GM12891 (cell line): Measurements from ENCODE around the gene PARP12.

Experiments
- DNase-seq: peaks from one replicate; pipeline ENCODE4 v3.0.0; 2011; ENCODE audit warnings: low spot score; ENCODE audit not compliant: insufficient read length
- FAIRE-seq: peaks from 2 replicates; lab custom pipeline; 2011; peaks lifted over from hg19 to GRCh38; lab: Jason Lieb, UNC
- PAX5 ChIP-seq: IDR thresholded peaks from 2 replicates; pipeline ENCODE4 v1.6.1; 2011; ENCODE audit warnings: low read length, moderate library complexity, mild to moderate bottlenecking; ENCODE audit not compliant: insufficient read depth, severe bottlenecking
- POLR2A ChIP-seq: IDR thresholded peaks from 2 replicates; pipeline ENCODE4 v1.6.1; 2011; ENCODE audit warnings: low read depth, low read length, control low read depth
- POLR2AphosphoS5 ChIP-seq: IDR thresholded peaks from 2 replicates; pipeline ENCODE4 v1.6.1; 2011; ENCODE audit warnings: low read depth, low read length, control low read depth
- POU2F2 ChIP-seq: IDR thresholded peaks from 2 replicates; pipeline ENCODE4 v1.6.1; 2011; ENCODE audit warnings: low read depth, mild to moderate bottlenecking, control low read depth, low read length, moderate library complexity
- SPI1 ChIP-seq: IDR thresholded peaks from 2 replicates; pipeline ENCODE4 v1.6.1; 2011; ENCODE audit warnings: low read depth, low read length, control low read depth
- TAF1 ChIP-seq: IDR thresholded peaks from 2 replicates; pipeline ENCODE4 v1.6.1; 2011; ENCODE audit warnings: low read depth, low read length, control low read depth

PARP12 gene

DNA sequence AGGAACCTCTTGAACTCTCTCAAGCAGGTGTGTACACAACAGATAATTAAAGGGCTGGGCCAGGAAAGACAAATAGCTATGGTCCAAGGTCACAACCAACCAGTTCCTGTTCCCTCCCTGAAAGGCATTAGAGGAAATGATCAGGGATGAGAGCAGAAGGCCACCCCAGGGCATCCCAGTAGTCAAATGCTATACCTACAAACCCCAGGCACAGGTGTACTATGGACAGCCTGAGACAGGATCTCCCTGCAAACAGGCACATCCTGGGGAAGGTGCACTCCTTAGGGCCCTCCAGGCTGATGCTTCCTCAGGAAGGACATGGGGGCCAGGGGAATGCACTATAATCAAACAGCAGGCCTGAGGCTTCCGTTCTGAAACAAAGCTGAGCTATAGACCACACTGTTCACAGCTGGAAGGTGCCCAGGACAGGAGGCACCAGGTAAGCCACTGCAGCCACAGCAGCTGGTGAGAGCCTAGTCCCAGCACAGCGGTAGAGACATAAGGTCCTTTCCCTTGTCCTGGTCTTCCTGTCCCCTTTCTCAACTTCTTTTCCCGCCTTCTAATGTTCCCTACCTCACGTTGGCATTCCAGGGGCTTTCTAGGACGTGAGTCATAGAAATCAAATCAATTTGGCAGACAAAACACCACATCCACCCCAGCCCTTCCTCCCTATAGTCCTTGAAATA is 13.3 kb downstream of the PARP12 start:
- no peak for FAIRE-seq

DNA sequence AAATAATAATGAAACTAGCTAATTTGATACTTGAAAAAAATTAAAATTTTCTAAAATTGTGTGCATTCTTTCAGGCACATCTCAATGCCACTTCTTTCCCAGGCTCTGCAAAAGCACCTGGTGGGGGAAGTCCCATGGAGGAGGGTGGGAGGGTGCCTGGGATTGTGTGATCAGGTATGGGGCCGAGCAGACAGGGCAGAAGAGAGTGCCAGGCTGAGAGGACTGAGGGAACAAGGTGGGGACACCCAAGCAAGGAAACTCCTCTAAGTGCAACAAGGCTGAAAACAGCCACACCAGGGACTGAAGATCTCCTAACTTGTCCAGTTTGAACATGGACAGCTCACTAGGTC is 13.8 kb downstream of the PARP12 start:
- no peak for DNase-seq
- TF ChIP-seq PAX5 (no peak), POU2F2 (no peak), TAF1 (no peak), POLR2A (no peak), POLR2AphosphoS5 (no peak), SPI1 (no peak)
- FAIRE-seq = no peak

More for the DNA sequence above, 13.3 kb downstream of the PARP12 start:
- no peak for TF ChIP-seq TAF1
- no peak for TF ChIP-seq POLR2A
- no peak for TF ChIP-seq POLR2AphosphoS5
- no peak for TF ChIP-seq SPI1
- no peak for TF ChIP-seq PAX5
- no peak for TF ChIP-seq POU2F2
- DNase-seq = no peak

DNA sequence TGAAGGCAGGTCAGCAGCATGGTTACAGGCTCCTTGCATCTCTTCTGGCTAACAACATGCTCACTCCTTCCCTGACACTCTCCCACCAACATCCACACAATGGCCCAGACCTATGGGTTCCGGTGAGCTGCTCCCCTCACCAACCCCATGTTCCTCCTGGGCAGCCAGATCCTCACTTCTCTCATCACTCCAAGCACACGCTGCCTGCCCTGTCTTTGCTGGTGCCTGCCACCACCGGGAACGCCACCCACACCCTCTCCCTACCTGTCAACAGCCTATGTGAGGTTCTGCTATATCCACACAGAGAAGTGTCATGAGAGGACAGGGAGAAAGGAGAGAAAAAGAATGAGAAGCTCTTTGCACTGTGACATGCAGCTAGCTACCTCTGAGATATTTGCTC is 14.6 kb downstream of the PARP12 start:
- no peak for DNase-seq
- no peak for FAIRE-seq
- no peak for TF ChIP-seq POLR2A
- TF ChIP-seq POU2F2 = no peak
- TF ChIP-seq SPI1 = no peak
- TF ChIP-seq PAX5 = no peak
- TF ChIP-seq POLR2AphosphoS5 = no peak
- TF ChIP-seq TAF1 = no peak

DNA sequence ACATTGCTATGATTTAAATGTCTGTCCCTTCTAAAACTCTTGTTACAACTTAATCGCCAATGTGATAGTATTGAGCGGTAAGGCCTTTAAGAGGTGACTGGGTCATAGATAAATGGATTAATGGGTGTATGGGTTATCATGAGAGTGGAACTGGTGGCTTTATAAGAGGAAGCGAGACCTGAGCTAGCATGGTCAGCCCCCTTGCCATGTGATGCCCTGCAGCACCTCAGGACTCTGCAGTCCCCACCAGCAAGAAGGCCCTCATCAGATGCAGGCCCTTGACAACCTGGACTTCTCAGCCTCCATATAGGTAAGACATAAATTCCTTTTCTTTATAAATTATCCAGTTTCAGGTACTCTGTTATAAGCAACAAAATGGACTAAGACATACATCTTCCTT is 15.6 kb downstream of the PARP12 start:
- TF ChIP-seq TAF1 = no peak
- TF ChIP-seq POU2F2 = no peak
- TF ChIP-seq POLR2A = no peak
- no peak for TF ChIP-seq PAX5
- no peak for TF ChIP-seq SPI1
- TF ChIP-seq POLR2AphosphoS5 = no peak
- FAIRE-seq (no peak), DNase-seq (no peak)

DNA sequence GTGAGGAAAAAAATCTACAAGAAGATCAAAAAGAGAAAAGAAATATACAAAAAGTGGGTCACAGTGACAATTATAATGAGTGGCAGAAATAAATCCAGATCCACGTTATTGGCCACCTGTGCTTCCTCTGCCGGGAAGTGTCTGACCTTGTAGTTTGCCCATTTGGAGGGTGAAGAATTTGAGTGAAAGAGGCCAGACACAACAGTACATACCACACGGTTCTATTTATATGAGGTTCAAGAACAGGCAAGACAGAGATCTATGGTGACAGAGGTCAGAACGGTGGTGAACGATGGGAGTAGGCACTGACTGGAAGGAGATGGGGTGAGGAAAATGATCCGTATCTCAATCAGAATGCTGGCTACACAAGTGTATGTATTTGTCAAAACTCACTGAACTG is 17.1 kb downstream of the PARP12 start:
- no peak for FAIRE-seq
- no peak for TF ChIP-seq SPI1
- no peak for TF ChIP-seq POU2F2
- no peak for TF ChIP-seq PAX5
- TF ChIP-seq TAF1 = no peak
- no peak for TF ChIP-seq POLR2AphosphoS5
- TF ChIP-seq POLR2A = no peak
- DNase-seq = no peak

DNA sequence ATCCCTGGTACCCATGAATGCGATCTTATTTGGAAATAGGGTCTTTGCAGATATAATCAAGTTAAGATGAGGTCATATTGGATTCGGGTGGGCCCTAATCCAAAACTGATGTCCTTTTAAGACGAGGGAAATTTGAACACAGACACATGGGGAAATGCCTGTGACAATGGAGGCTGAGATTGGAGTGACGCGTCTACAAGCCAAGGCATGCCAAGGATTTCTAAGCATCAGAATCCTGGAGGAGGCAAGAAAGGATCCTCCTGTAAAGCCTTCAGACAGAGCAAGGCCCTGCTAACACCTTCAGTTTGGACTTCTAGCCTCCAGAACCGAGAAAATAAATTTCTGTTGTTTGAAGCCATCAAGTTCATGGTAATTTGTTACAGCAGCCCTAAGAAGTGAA is 18.5 kb downstream of the PARP12 start:
- TF ChIP-seq POLR2A = no peak
- TF ChIP-seq POU2F2 = no peak
- TF ChIP-seq SPI1 = no peak
- no peak for TF ChIP-seq PAX5
- TF ChIP-seq POLR2AphosphoS5 = no peak
- TF ChIP-seq TAF1 = no peak
- DNase-seq = no peak
- FAIRE-seq = no peak

DNA sequence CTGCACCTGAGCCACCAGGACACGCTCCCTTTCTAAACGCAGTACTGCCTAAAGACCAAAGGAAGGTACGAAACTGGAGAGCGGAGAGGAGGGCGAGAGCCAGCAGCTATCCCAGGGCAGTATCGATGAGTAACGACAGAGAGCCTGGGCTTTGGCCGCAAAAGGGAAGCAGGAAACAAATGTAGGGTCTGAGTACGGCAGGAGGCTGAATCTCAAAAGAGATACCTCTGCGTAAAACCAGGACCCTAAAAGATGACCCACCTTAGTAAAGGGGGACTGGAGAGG is 20.4 kb downstream of the PARP12 start:
- TF ChIP-seq POLR2AphosphoS5 = no peak
- TF ChIP-seq SPI1 = no peak
- no peak for TF ChIP-seq POLR2A
- no peak for TF ChIP-seq PAX5
- no peak for TF ChIP-seq POU2F2
- no peak for TF ChIP-seq TAF1
- DNase-seq (no peak), FAIRE-seq (no peak)

DNA sequence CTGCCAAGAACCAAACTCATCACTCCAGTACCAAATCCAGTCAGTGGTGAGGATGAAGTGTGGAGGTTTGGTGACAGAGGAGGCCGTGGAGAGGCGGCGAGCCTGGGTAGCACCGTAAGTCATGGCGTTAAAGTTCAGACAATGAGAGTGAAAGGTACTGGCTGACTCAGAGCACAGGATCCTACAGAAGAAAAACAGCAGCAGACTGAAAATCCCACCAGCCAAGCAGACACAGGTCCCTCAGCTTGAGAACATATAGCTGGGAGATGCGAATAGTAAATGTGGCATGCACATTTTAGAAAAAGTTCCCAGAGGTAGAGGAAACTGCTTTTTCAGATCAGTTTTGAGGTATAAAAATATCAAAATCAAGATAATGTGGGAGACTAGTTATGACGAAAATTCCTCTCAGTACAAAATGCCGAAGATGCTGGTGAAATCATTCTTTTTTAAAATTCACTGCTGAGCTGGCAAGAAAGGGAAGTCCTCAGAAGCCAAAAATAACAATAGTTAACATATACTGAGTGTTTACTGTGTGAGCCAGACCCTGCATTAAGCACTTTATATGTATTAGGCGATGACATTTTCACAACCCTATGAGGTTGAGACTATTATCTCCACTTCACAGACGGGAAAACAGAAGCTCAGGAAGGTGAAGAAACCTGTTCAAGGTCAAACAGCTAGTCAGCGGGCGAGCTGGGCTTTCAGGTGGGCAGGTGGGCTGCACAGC is 20.9 kb downstream of the PARP12 start:
- TF ChIP-seq POU2F2 (no peak), SPI1 (no peak), PAX5 (no peak), TAF1 (no peak), POLR2AphosphoS5 (no peak), POLR2A (no peak)
- FAIRE-seq (no peak), DNase-seq (no peak)

DNA sequence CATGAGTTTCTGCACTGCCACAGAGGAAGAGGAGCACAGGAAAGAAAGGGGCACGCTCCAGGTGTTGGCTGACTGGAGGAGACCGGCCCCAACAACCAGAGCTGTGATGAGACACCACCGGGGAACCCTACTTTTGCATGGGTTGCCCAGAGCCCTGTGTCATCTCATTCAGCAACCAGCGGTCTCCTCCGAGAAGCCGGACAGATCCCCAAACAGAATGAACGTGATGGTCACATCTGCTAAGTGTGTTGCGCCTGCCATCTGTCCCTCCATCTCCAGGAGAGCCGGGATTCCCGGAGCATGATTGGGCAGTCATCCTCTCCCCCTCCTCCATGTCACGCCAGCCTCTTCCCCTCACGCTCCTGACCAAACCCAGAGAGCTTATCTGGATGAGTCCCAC is 22.9 kb downstream of the PARP12 start:
- no peak for TF ChIP-seq TAF1
- DNase-seq (no peak), FAIRE-seq (no peak)

DNA sequence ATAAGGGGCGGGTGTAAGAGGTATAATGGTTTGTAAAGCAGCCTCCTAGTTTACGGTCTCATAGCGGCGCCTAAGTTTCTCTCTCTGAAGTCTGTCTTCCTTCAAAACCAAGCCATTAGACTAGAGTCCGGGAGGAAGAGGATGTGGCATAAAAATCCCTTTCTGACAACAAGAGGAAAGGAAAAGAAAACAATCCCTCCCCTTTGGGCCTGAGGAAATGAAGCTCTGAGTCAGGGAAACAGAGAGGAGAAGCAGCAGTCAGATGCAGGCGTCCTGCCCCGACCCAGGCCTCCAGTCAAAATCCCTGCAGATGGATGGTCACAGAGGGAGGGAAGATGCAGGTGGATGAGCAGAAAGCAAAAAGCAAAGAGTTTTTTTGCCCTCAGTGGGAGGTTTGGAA is 23.7 kb downstream of the PARP12 start:
- TF ChIP-seq POLR2A (no peak), TAF1 (no peak), PAX5 (no peak)
- DNase-seq = no peak
- no peak for FAIRE-seq
